GM12875 (cell line): ENCODE measurements around the gene NLN.

Experiments
- H3K4me3 ChIP-seq: one replicate; pipeline ENCODE4 v1.5.1; 2011; ENCODE audit warnings: low read depth, low read length, control low read depth
- CTCF ChIP-seq: IDR thresholded peaks from 2 replicates; pipeline ENCODE4 v1.5.1; 2011; ENCODE audit warnings: low read depth, mild to moderate bottlenecking, control low read depth, inconsistent platforms, low read length, moderate library complexity, borderline replicate concordance; ENCODE audit not compliant: insufficient read depth

Gene NLN

DNA sequence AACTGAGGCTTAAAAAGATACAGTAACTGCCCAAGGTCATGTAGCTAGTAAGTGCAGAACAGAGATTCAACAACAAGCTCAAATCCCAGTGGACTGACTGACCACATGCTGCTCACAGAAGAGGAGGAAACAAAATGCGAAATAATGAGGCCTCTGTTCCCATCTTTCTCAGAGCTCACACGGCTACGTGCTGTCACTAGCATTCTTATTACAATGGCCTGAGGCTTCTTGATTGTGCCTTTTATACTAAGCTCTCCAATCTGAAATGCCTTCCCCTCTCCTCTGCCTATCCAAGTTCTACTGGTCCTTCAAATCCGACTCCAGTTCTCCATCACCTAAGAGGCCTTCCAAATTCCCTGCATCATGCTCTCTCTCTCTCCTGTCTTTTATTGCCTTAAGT lies 26.1 kb upstream of the NLN start:
- TF ChIP-seq CTCF, result no peak
- no peak overlapping the region for H3K4me3 ChIP-seq

GRCh38 chr5:65696892-65697291 lies 25.1 kb upstream of the NLN start:
- TF ChIP-seq CTCF, result no peak
- no peak overlapping the region for H3K4me3 ChIP-seq

GRCh38 chr5:65699338-65699737 lies 22.7 kb upstream of the NLN start:
- TF ChIP-seq CTCF, result no peak
- no peak overlapping the region for H3K4me3 ChIP-seq

GRCh38 chr5:65702036-65702435 lies 20.0 kb upstream of the NLN start:
- TF ChIP-seq CTCF, result no peak
- no peak overlapping the region for H3K4me3 ChIP-seq

- no peak for TF ChIP-seq CTCF
- no peak overlapping the region for H3K4me3 ChIP-seq
Measured at GRCh38 chr5:65704621-65705239, 17.3 kb upstream of the NLN start.

GRCh38 chr5:65707663-65708062 lies 14.3 kb upstream of the NLN start:
- no peak for TF ChIP-seq CTCF
- H3K4me3 ChIP-seq, result no peak overlapping the region

GRCh38 chr5:65708145-65708544 lies 13.9 kb upstream of the NLN start:
- TF ChIP-seq CTCF, result no peak

More at GRCh38 chr5:65708145-65708544, 13.9 kb upstream of the NLN start:
- H3K4me3 ChIP-seq, result no peak overlapping the region
